NCI-H526 treated with DMSO at 0.1 percent for 48 hours (cell line): ENCODE results near the gene SDE2.
"Not testable (repeated sequence)": the region's sequence is repeated elsewhere in the genome, so short reads cannot be mapped to it uniquely, and the experiment has no call there.

ENCODE experiments used
- DNase-seq: peaks from one replicate; lab custom pipeline; 2025; lab: John Stamatoyannopoulos, UW

The SDE2 gene

DNA sequence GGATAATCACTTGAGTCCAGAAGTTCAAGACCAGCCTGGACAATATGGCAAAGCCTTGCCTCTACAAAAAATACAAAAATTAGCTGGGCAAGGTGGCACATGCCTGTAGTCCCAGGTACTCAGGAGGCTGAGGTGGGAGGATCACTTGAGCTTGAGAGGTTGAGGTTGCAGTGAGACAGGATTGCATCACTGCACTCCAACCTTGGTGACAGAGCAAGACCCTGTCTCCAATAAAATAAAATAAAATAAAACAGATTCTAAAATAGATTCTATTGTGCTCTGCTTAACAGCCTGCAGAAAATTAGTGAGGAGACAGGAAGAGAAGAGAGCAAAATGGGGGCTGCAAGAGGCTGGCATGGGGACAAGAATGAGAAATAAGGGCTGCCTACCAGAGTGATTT is 7.5 kb upstream of the SDE2 start:
- DNase-seq: no peak

DNA sequence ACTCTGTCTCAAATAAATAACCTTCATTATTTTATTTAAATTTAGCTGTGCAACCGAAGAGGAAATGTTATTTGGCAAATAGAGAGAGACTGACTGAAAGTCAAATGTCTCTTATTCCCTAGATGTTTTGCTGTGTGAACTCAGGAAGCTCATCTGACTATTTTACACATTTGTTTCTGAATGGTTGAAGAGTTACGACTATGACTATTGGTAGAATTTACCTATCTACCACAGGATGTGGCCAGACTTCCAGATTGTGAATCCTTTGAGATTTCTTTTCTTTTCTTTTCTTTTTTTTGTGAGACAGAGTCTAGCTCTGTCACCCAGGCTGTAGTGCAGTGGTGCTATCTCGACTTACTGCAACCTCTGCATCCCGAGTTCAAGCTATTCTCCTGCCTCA is 5.3 kb upstream of the SDE2 start:
- DNase-seq: no peak

DNA sequence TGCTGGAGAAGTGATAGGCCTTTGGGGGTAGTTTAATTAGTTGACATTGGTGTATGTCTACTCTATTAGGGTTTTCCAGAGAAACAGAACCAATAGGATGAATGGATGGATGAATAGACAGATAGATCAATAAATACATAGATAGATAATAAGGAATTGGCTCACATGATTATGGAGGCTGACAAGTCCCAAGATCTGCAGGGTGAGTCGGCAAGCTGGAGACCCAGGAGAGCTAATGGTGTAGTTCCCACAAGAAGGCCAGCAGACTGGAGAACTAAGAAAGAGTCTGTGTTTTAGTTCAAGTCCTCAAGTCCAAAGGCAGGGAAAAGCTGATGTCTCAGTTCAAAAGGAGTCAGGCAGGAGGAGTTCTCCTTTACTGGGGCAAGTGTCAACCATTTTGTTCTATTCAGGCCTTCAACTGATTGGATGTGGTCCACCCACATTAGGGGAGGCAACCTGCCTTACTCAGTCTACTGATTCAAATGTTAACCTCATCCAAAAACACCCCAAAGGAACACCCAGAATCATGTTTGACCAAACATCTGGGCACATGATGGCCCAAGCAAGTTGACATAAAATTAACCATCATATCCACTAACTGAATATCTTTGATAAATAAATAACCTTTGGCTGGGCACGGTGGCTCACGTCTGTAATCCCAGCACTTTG is 4.5 kb upstream of the SDE2 start:
- no peak for DNase-seq

DNA sequence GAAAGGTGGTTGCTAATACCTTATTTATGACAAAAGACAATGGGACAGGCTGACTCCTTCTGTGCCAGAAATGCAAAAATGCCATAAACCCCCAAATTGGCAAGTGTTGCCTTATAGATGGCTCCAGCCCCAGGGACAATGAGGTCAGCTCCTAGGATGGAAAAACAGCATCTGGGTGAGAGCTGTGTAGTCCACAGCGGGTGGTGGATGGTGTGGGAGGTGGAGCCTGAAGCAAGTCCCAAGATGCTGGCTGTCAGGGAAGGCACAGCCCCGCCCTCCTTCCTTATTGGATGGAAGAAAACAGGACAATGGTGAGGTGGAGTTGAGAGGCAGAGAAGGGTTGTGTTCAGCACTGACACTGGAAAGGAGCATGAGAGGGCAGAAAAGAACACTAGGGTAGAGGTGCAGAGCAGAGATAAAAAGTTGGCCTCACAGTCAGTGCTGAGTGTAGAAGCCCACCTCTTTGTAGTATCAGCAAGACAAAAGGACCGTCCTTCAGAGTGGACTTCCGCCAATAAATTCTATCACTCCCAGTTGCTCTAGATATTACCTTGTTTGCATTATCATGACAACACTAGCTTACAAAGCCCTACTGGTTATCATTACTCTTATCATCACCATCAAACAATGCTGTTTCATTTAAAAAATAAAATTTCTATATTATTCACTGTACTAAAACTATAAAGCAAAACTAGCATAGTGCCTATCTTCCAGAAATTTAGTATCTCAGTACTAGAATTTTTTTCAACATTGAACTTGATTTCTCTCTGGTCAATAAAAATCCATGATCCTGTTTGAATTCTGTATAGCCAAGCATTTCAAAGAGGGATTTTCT is 3.7 kb upstream of the SDE2 start:
- no peak for DNase-seq

DNA sequence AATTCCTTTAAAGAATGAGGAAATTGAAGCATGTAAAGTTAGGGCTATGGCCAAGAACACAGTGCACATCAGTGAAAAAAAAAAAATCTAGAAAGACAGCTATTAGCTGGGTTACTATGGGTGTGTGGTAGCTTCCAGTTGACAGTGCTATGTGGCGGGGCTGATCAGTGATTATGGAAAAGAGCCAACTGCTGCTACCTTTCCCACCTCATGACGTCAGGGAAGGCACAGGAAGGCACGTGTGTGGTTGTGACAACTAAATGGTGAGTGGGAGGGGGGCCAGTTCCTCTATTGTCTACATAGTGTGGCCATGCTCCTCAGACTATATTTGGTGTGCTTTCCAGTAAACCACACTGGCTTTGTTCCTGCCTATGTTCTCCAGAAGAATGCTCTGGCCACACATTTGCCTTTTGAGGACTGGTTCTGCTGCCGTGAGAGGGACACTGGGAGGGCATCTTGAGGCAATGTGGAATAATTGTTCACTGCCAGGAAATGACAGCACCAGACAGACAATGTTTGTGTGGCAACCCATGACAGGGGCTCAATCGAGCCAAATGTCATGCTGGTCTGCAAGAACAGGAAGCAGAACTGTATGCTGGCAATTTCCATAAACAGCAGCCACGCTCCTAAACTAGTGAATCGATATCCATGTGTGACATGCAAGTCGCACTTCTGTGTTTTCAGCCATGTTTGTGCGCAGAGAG is 3.0 kb upstream of the SDE2 start:
- peak; percentile 27 for DNase-seq

DNA sequence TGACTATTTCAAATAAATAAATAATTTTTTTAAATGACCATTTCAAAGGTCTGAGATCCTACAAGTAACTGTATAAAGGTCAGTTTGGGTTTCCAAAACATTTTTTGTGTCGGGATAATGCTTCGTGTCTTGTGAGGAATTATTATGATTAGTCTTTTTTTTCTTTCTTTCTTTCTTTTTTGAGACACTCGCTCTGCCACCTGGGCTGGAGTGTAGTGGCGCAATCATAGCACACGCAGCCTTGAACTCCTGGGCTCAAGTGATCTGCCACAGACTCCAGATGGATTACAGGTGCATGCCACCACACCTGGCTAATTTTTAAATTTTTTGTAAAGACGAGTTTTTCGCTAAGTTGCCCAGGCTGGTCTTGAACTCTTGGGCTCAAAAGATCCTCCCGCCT is 1.9 kb upstream of the SDE2 start:
- no peak for DNase-seq

DNA sequence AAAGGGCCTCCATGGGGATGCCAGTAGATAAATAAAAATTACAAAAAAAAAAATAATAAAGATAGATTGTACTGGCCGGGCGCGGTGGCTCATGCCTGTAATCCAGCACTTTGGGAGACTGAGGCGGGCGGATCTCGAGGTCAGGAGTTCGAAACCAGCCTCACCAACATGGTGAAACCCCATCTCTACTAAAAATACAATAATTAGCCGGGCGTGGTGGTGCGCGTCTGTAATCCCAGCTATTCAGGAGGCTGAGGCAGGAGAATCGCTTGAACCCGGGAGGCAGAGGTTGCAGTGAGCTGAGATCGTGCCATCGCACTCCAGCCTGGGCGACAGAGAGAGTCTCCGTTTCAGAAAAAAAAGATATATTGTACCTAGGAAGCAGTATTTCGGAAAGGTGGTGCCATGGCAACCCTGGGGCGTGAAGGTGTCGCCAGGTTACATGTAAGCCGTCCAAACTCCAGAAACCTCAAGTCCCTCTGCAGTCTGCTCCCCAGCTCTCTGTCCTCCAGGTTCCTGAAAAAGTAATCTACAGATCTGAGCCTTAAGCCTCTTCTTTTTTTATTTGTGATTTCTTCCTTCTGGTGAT is 1.4 kb upstream of the SDE2 start:
- DNase-seq: not testable (repeated sequence)

DNA sequence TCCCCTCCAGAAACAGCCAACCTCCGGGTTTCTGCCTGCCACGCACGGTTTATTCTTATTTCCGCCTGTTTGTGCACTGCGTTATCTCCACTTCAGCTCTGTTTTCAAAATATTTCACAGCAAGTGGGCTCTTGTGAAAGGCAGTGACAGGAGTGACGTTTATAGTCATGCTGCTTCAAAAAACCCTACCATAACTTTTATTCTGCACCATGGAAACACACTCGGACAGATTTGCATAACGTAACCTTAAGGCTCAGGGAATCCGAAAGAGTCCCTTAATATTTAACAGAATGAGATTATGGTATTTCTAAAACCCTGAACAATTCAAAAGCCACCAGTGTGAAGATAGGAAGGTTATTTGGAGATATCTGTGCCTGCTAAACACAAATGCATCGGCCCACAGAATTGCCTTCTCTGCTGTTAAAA is 782 bp upstream of the SDE2 start:
- DNase-seq: peak; percentile 47

DNA sequence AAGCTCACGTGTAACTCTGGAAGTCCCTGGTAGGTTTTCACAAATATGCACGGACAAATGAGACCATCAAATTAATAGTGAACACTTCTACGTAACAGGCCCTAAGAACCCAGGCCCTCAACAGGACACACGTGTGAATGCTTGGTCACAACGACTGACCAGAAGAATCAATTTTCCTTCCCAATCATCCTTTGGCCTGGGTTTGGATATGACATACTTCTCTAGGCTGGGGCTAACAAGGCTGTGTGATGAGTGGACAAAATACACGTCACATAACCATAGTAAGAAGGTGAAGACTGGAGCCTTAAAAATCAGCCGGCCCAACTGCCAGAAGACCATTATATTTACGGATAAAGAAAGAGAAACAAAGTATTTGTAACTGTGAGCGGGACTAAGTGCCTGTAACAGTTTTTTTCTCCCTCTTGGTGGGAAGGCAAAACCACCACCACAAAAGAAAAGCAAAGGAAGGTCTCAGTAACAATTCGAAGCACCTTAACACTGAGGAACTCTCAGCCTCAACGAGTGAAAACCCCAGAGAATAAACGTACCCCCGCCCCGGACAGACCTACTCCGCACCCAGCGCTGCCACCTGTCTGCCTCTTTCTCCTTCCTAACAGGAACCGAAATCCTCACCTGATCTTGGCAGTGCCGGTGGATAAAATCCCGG is 450 bp downstream of the SDE2 start:
- DNase-seq: no peak

DNA sequence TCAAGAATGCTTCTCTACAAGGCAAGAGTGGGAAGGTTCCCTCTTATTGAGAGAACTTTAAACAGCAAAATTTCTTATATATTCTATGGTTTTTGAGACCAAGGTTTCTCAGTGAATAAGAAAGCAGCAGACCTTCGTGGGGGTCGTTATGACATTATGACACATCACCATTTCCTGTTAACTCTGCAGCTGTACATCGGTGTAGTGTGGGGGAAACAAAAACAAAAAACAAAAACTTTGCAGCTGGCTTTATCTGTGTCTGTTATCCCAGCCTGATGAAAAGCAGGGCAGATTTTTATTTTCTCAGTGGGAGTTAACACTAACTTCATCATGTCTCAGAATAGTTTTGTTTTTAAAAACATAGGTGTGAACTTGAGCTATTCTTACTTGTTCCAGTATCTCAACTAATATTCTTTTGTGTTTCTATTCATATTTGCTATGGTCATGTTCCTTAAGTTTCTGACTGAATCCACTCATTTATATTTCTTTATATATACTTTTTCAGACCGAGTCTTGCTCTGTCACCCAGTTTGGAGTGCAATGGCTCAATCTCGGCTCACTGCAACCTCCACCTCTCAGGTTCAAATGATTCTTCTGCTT is 2.1 kb downstream of the SDE2 start:
- DNase-seq: no peak

DNA sequence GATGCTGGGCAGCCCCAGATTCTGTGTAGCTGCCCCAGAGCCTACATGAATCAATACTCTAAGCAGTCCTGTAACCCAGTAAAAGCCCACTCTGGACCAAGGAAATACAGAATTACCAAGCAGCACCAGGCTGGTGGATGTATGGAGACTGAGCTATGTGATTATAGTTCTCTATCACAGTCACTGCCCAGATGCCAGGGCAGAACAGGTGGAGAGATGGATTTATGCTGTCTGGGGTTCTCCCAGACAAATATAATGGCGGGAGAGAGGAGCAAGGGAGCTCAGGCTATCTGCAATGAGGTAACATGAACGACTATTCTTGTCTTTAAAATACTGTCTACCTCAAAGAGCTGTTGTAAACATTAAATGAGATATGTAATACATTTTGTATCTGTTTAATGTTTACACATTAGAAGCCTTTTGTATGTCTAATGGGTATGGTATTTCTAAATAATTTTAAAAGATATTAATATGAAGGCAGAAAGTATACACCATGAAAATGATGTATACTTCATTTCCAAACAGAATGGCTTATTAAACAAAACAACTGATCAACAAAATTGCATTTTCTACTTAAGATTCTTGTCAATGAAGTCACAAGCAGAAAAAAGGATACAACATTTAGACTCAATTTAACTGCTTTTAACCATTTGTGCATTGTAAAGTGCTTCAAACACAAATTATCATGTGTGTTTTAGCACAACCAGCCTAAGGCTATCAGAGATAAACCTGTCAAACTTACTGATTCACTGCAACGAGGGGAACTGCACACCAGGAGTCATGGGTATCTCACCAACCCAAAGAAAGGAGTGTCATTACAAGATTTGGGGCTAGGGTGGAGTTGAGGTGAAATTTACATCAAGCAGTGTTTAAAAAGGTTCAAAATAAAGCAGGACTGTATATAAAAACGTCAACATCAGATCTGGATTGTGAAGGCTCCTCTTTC is 3.0 kb downstream of the SDE2 start:
- no peak for DNase-seq

DNA sequence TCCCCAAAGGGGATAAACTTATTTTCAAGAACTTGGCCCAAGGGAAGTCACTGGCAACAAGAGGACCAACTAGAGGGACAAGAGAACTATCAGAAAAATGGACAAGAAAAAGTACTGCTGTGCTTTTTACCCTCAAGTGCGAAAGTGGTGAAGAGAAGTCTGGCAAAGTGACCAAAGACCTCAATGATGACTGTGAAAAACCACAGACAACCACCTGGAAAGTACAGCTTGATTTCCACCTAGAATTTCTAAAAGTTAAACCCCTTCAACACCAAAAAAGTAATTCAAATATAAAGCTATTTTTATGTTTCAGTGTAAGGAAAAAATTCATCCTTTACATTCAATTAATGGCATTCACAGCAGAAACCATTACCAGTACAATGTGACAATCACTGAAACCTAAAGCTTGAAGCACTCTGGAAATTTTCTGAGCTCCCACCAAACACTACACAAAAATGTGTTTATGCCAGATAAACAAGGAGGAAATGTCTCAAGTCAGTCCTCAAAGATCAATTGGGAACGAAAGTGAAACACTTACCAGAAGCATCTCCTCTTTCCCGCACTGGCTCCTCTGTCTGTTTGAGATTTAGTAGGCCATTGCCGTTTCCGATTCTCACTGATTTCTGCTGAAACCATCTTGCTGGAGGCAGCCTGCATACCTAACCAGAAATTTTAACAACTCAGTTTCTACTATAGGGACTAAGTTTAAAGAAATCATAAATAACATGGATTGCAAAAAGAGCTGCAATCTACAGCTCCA is 8.3 kb downstream of the SDE2 start:
- no peak for DNase-seq

DNA sequence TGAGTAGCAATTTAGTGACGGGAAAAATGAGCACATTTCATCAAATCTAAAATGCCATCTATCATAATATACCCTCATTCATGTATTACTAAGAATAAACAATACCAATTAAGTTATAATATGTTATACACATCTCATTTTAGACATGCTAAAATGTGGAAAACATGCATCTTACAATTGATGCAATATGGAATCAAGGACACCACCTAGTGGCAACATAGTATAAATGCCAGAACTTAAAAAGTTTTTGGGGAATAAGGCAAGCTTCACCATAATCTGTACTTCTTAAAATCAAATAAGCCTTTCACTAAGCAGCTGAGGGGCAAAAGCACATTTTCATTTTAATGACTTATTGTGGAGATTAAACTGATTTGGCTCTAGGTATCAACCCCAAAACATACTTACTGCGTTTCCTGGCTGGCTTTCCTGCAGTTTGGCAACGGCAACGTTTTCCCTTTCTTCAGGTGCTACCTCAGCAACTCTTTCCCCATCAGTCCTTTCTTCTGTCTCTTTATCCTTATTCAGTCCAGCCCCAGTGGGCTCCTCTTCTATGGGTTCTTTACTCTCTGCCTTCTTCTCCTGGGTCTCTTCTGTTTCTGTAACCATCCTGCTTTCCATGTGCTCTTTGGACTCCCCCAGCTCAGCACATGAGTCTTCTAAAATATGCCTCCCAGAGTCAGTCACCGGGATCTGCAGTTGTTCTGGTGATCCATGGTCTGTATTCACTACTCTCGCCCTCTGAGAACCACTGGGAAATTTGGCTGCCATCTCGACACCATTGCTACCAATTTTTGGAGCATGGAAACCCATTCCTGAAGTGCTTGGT is 11.4 kb downstream of the SDE2 start:
- DNase-seq: no peak

DNA sequence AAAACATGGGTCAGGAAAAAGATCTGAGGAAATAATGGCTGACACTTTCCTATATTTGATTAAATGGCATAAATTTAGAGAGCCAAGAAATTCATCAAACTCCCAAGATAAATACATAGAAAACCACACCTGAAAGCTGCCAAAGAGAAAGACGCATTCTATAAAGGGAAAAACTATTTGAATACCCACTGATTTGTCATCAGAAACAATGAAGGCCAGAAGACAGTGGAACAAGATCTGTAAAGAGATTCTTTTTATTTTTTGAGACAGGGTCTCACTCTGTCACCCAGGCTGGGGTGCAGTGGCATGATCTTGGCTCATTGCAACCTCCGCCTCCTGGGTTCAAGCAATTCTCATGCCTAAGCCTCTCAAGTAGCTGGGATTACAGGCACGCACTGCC is 17.4 kb downstream of the SDE2 start:
- DNase-seq: no peak

DNA sequence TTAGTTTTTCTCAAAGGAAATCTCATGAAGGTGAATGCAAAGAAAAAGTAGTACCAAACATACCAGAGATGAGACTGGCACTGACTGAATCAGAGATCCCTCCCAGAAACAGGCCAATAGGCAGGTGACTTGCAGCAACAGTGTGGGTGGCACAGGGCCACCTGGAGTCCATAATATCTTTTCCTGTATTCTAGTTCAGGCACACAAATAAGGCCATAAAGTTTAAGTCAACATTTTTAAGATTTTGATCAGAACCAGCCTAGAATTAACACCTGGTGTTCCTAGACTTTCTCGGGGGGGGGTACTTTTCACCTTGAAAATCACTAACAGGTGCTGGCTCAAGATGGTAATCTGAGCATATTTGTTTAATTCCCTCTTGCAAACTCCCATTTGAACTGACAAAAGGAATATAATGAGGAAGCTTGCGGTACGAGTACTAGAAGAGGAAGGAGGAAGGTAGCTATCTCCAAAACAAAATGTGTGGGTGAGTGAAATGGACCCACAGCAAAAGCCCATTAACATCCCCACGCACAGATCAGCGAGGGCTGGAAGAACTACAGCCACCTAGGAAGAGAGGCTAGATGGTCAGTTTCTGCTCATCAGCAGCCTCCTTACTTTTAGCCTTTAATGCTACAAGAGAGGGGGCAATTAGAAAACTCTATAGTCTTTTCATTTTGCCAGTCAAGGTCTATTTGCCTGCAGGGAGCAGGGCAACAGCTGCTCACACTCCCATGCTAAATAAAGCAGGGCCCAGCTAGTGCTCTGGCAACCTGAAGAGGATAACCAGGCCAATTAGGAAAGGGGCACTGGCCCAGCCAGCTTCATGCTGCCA is 18.9 kb downstream of the SDE2 start:
- DNase-seq: no peak

DNA sequence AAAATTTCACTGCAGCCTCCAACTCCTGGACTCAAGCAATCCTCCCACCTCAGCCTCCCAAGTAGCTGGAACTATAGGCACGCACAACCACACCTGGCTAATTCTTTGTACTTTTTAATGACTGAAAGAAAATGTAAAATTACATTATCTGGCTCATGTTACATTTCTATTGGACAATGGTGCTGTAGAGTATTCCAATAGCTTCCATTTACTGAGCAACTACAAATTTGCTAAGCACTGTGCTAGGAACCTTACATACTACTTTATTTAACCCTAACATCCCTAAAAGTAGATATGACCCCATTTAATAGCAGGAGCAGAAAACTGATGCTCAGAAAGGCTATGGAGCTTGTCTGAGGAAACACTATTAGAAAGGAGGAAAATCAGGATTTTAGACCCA is 19.7 kb downstream of the SDE2 start:
- DNase-seq: no peak

DNA sequence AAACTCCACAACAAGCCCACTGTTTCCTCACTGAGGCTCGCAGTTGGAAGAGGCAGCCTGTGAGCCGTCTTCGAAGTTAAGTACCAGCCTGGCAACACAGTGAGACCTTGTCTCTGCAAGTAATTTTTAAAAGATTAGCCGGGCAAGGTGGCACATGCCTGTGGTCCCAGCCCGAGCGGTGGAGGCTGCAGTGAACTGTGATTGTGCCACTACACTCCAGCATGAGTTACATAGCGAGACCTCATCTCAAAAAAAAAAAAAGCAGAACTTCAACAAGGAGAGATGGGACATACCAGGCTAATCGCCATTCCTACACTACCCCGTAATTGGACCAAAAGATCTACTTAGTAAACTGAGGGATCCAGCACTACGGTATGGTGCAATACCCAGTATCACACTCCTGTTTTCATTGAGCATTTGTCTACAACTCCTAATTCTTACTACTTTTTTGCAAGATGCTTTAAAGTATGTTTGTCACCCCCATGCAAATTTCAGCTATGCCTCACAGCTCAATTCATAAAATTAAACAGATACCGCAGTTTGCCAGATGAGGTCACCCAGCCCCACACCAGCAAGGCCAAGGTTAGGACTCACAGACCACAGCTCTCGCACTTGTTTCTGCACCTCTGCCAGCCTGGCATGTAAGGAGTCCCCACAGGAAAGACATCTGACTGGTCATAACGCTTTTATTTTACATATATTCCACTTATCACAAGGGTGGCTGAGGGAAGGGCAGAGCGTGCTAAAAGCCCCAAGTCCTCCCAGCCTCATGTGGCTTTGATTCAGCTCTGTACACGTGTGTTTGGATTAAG is 21.0 kb downstream of the SDE2 start:
- DNase-seq: no peak
